K562 (cell line): Measurements from ENCODE around the gene PHYHIPL.

ENCODE experiments used
- CTCF ChIP-seq, 3 experiments: IDR thresholded peaks in 2 of 3; conservative IDR thresholded peaks in 1 of 3; 2 replicates each; pipeline ENCODE4 v1.5.1; 2011 to 2012; ENCODE audit warnings: low read length in 3 of 3, mild to moderate bottlenecking in 3 of 3, control low read depth in 2 of 3, improper control_type of control experiment in 1 of 3, inconsistent platforms in 1 of 3, low read depth in 1 of 3, mixed read lengths in 1 of 3, moderate library complexity in 1 of 3; ENCODE audit not compliant: insufficient read depth in 2 of 3
- EP300 ChIP-seq: IDR thresholded peaks from 2 replicates; pipeline ENCODE4 v1.6.1; 2012; ENCODE audit warnings: low read length, improper control_type of control experiment
- HDGF ChIP-seq: fragments of 450-650 bp; IDR thresholded peaks from 2 replicates; pipeline ENCODE4 v1.6.1; 2016
- MAX ChIP-seq: sonication (generic); formaldehyde crosslinking; IDR thresholded peaks from 2 replicates; pipeline ENCODE4 v1.9.0; 2022; ENCODE audit warnings: mild to moderate bottlenecking, missing genetic modification reagents
- MLX ChIP-seq, 2 experiments: fragments of 450-650 bp in 1 of 2; sonication (generic) in 1 of 2; formaldehyde crosslinking; conservative IDR thresholded peaks; 2 replicates each; pipeline versions ENCODE4 v1.4.0 to v1.8.1; 2020 to 2022; ENCODE audit warnings: mild to moderate bottlenecking in 1 of 2, missing genetic modification reagents in 1 of 2
- POLR2AphosphoS5 ChIP-seq: IDR thresholded peaks from 2 replicates; pipeline ENCODE4 v1.6.1; 2011; ENCODE audit warnings: mild to moderate bottlenecking, low read depth, low read length, moderate library complexity; ENCODE audit not compliant: control insufficient read depth, insufficient read depth
- TAF7 ChIP-seq: fragments of 450-650 bp; IDR thresholded peaks from 2 replicates; pipeline ENCODE4 v1.6.1; 2016; ENCODE audit warnings: missing genetic modification characterization, missing compliant biosample characterization
- USF1 ChIP-seq: sonication (generic); formaldehyde crosslinking; IDR thresholded peaks from 2 replicates; pipeline ENCODE4 v1.9.0; 2022; ENCODE audit warnings: mild to moderate bottlenecking, missing genetic modification reagents
- ZNF143 ChIP-seq: sonication (generic); formaldehyde crosslinking; IDR thresholded peaks from 2 replicates; pipeline ENCODE4 v1.9.0; 2022; ENCODE audit warnings: mild to moderate bottlenecking, missing genetic modification reagents
- ZNF639 ChIP-seq, 2 experiments: fragments of 200-800 bp in 1 of 2; sonication (Bioruptor generic) in 1 of 2; sonication (generic) in 1 of 2; formaldehyde crosslinking in 1 of 2; IDR thresholded peaks in 1 of 2; conservative IDR thresholded peaks in 1 of 2; 2 replicates each; pipeline versions ENCODE4 v1.5.0 to v1.6.1; 2016 to 2020; ENCODE audit warnings: missing compliant biosample characterization in 1 of 2, missing genetic modification characterization in 1 of 2, missing genetic modification reagents in 1 of 2

- TF ChIP-seq CTCF (IDR thresholded peaks at IDR 0.05 in 2 of 3, conservative IDR thresholded peaks at IDR 0.05 in 1 of 3; ENCODE audit: insufficient read depth in 2 of 3, low read depth in 1 of 3, low read length in 3 of 3) (no peak), HDGF (no peak), ZNF143 (no peak), TAF7 (tag) (no peak), ZNF639 (CRISPR knock-in tag; conservative IDR thresholded peaks at IDR 0.05 in 1 of 2, IDR thresholded peaks at IDR 0.05 in 1 of 2) (no peak), USF1 (CRISPR knock-in tag) (no peak), MAX (CRISPR knock-in tag) (no peak), MLX (CRISPR knock-in tag; conservative IDR thresholded peaks at IDR 0.05) (no peak), POLR2AphosphoS5 (no peak), EP300 (no peak)
Measured at GRCh38 chr10:59285073-59285472, 108.6 kb downstream of the PHYHIPL start.
